ENCODE measurements around the gene FAM120B.

Gene FAM120B

GRCh38 chr6:170403451-170403850 lies 96.9 kb downstream of the FAM120B start:
- Histone ChIP-seq H3K79me2 (ENCODE audit: insufficient read depth, low read length) (no peaks in the 10 kb centered on the region), H3K4me3 (ENCODE audit: low read depth in 1 of 2, low read length in 2 of 2) (no peak overlapping the region), H3K4me1 (ENCODE audit: insufficient read depth, low read length) (no peaks in the 10 kb centered on the region), H3K9me3 (ENCODE audit: insufficient read depth, low read length, severe bottlenecking) (no peaks in the 10 kb centered on the region), H3K27me3 (ENCODE audit: insufficient read depth, low read length, poor library complexity) (no peaks in the 10 kb centered on the region), H3K27ac (ENCODE audit: low read length) (no peak overlapping the region), H2AFZ (ENCODE audit: low read depth, low read length) (no peak overlapping the region), H3K9ac (ENCODE audit: low read depth, low read length) (no peak overlapping the region), H4K20me1 (ENCODE audit: insufficient read depth, low read length) (no peaks in the 10 kb centered on the region), H3K36me3 (ENCODE audit: insufficient read depth, low read length) (peaks cover 65% of the 10 kb centered on the region), H3K4me2 (ENCODE audit: insufficient read depth, low read length) (no peak overlapping the region)
- TF ChIP-seq EZH2 (IDR thresholded peaks at IDR 0.05; ENCODE audit: borderline replicate concordance, low read depth, low read length, severe bottlenecking) = no peak
- no peak for TF ChIP-seq CTCF (IDR thresholded peaks at IDR 0.05; ENCODE audit: borderline replicate concordance, extremely low read depth, low read length, poor library complexity, severe bottlenecking)
- DNase-seq (no peak), ATAC-seq (ENCODE audit: insufficient read depth, low read depth) (no peak)

GRCh38 chr6:170404036-170404435 lies 97.5 kb downstream of the FAM120B start:
- Histone ChIP-seq H3K4me3 (ENCODE audit: low read depth in 1 of 2, low read length in 2 of 2) (no peak overlapping the region), H3K27ac (ENCODE audit: low read length) (no peak overlapping the region), H3K27me3 (ENCODE audit: insufficient read depth, low read length, poor library complexity) (no peaks in the 10 kb centered on the region), H3K4me1 (ENCODE audit: insufficient read depth, low read length) (no peaks in the 10 kb centered on the region), H2AFZ (ENCODE audit: low read depth, low read length) (no peak overlapping the region), H3K9me3 (ENCODE audit: insufficient read depth, low read length, severe bottlenecking) (no peaks in the 10 kb centered on the region), H3K79me2 (ENCODE audit: insufficient read depth, low read length) (no peaks in the 10 kb centered on the region), H4K20me1 (ENCODE audit: insufficient read depth, low read length) (no peaks in the 10 kb centered on the region), H3K9ac (ENCODE audit: low read depth, low read length) (no peak overlapping the region), H3K36me3 (ENCODE audit: insufficient read depth, low read length) (peaks cover 65% of the 10 kb centered on the region), H3K4me2 (ENCODE audit: insufficient read depth, low read length) (no peak overlapping the region)
- DNase-seq = no peak
- TF ChIP-seq EZH2 (IDR thresholded peaks at IDR 0.05; ENCODE audit: borderline replicate concordance, low read depth, low read length, severe bottlenecking) = no peak
- no peak for TF ChIP-seq CTCF (IDR thresholded peaks at IDR 0.05; ENCODE audit: borderline replicate concordance, extremely low read depth, low read length, poor library complexity, severe bottlenecking)
- ATAC-seq (ENCODE audit: insufficient read depth, low read depth) = no peak

GRCh38 chr6:170404697-170405096 lies 98.1 kb downstream of the FAM120B start:
- Histone ChIP-seq H3K9ac (ENCODE audit: low read depth, low read length) (no peak overlapping the region), H3K79me2 (ENCODE audit: insufficient read depth, low read length) (no peaks in the 10 kb centered on the region), H3K4me2 (ENCODE audit: insufficient read depth, low read length) (no peak overlapping the region), H3K27me3 (ENCODE audit: insufficient read depth, low read length, poor library complexity) (no peaks in the 10 kb centered on the region), H4K20me1 (ENCODE audit: insufficient read depth, low read length) (no peaks in the 10 kb centered on the region), H3K9me3 (ENCODE audit: insufficient read depth, low read length, severe bottlenecking) (no peaks in the 10 kb centered on the region), H2AFZ (ENCODE audit: low read depth, low read length) (no peak overlapping the region), H3K27ac (ENCODE audit: low read length) (no peak overlapping the region), H3K4me1 (ENCODE audit: insufficient read depth, low read length) (no peaks in the 10 kb centered on the region), H3K4me3 (ENCODE audit: low read depth in 1 of 2, low read length in 2 of 2) (no peak overlapping the region), H3K36me3 (ENCODE audit: insufficient read depth, low read length) (peaks cover 65% of the 10 kb centered on the region)
- TF ChIP-seq CTCF (IDR thresholded peaks at IDR 0.05; ENCODE audit: borderline replicate concordance, extremely low read depth, low read length, poor library complexity, severe bottlenecking) (no peak), EZH2 (IDR thresholded peaks at IDR 0.05; ENCODE audit: borderline replicate concordance, low read depth, low read length, severe bottlenecking) (no peak)
- ATAC-seq (ENCODE audit: insufficient read depth, low read depth) = no peak
- DNase-seq = no peak
